Endothelial cell of umbilical vein (primary cell): ENCODE measurements around the gene PCDHGA6. TPM values are rescaled to one million over a fixed set of nuclear protein-coding genes. Genes with fewer than 3 reads are reported as not detected.
A peak's percentile ranks its signal among the peaks of the same experiment; 100 is the strongest.

ENCODE experiments used
- BruUV-seq: library from RNA; stranded (reverse); fragments of 400-500 nt; replicated peaks from 2 replicates; lab custom pipeline; 2021; lab: Mats Ljungman, UMichigan
- CTCF ChIA-PET: fragments of 300-600, 350-600 bp; sonication (Branson Sonifier 250); formaldehyde crosslinking; loops from one replicate; lab custom pipeline; 2021; ENCODE audit warnings: antibody characterized with exemption, inconsistent platforms; lab: Charles Lee
- POLR2A ChIA-PET: fragments of 300-600, 350-600 bp; sonication (Branson Sonifier 250); formaldehyde crosslinking; loops from one replicate; lab custom pipeline; 2021; ENCODE audit warnings: antibody characterized with exemption, inconsistent platforms; lab: Charles Lee
- DNase-seq: peaks from one replicate; pipeline ENCODE4 v3.0.0-alpha.2; 2011; ENCODE audit warnings: low read depth, low spot score
- FAIRE-seq: peaks from 2 replicates; lab custom pipeline; 2011; peaks lifted over from hg19 to GRCh38; lab: Jason Lieb, UNC
- H2AFZ ChIP-seq: 2 replicates; pipeline ENCODE4 v1.6.0; 2012; ENCODE audit warnings: low read depth, low read length, control low read depth, inconsistent platforms
- H3K27ac ChIP-seq: 2 replicates; pipeline ENCODE4 v1.5.1; 2011; ENCODE audit warnings: low read depth, mild to moderate bottlenecking, control low read depth, low read length, moderate library complexity; ENCODE audit not compliant: insufficient read depth
- H3K27me3 ChIP-seq, 2 experiments: 2 replicates each; pipeline versions ENCODE4 v1.6.0 to v1.6.1; 2011; ENCODE audit warnings: low read length in 2 of 2, mixed read lengths in 1 of 2; ENCODE audit not compliant: control insufficient read depth in 2 of 2, insufficient read depth in 2 of 2
- H3K36me3 ChIP-seq, 2 experiments: 2 replicates in 1 of 2; 3 replicates in 1 of 2; pipeline ENCODE4 v1.5.1; 2011; ENCODE audit warnings: low read length in 2 of 2, mild to moderate bottlenecking in 1 of 2, moderate library complexity in 1 of 2; ENCODE audit not compliant: control insufficient read depth in 2 of 2, insufficient read depth in 2 of 2; ENCODE audit errors: extremely low read depth in 1 of 2
- H3K4me1 ChIP-seq: 3 replicates; pipeline ENCODE4 v1.5.1; 2011; ENCODE audit warnings: mild to moderate bottlenecking, low read length; ENCODE audit not compliant: control insufficient read depth, insufficient read depth; ENCODE audit errors: extremely low read depth
- H3K4me2 ChIP-seq: 2 replicates; pipeline ENCODE4 v1.6.1; 2011; ENCODE audit warnings: low read length, control low read depth, mixed read lengths; ENCODE audit not compliant: insufficient read depth
- H3K4me3 ChIP-seq, 3 experiments: fragments of 200-600 bp in 1 of 3; sonication (generic), shearing (Covaris generic) in 1 of 3; replicated peaks in 1 of 3; 2 replicates each; pipeline ENCODE4 v1.5.1; 2011 to 2016; ENCODE audit warnings: control low read depth in 3 of 3, low read length in 3 of 3, mild to moderate bottlenecking in 2 of 3, inconsistent platforms in 1 of 3, low read depth in 1 of 3, moderate library complexity in 1 of 3; ENCODE audit not compliant: insufficient read depth in 1 of 3
- H3K79me2 ChIP-seq: 2 replicates; pipeline ENCODE4 v1.6.0; 2012; ENCODE audit warnings: low read length, inconsistent platforms; ENCODE audit not compliant: control insufficient read depth, insufficient read depth
- H3K9ac ChIP-seq: replicated peaks from 2 replicates; pipeline ENCODE3; 2011; ENCODE audit warnings: low read length, control low read depth; ENCODE audit not compliant: insufficient read depth; ENCODE audit errors: extremely low read depth
- H3K9me1 ChIP-seq: replicated peaks from 3 replicates; pipeline ENCODE4 v1.6.0; 2011; ENCODE audit warnings: mild to moderate bottlenecking, low read length; ENCODE audit not compliant: control insufficient read depth, insufficient read depth; ENCODE audit errors: extremely low read depth
- H3K9me3 ChIP-seq: replicated peaks from 2 replicates; pipeline ENCODE4 v1.5.1; 2012; ENCODE audit warnings: low read length, inconsistent platforms; ENCODE audit not compliant: control insufficient read depth, insufficient read depth
- H4K20me1 ChIP-seq: replicated peaks from 2 replicates; pipeline ENCODE3; 2011; ENCODE audit warnings: mild to moderate bottlenecking, low read length; ENCODE audit not compliant: control insufficient read depth, insufficient read depth; ENCODE audit errors: extremely low read depth
- EZH2 ChIP-seq: IDR thresholded peaks from 2 replicates; pipeline ENCODE4 v1.6.1; 2012; ENCODE audit warnings: borderline replicate concordance, low read depth, mild to moderate bottlenecking, moderate library complexity, low read length, inconsistent platforms; ENCODE audit not compliant: severe bottlenecking
- FOS ChIP-seq: IDR thresholded peaks from 2 replicates; pipeline ENCODE4 v1.6.1; 2011; ENCODE audit warnings: mild to moderate bottlenecking, low read length, moderate library complexity, borderline replicate concordance; ENCODE audit not compliant: insufficient read depth
- GATA2 ChIP-seq: IDR thresholded peaks from 2 replicates; pipeline ENCODE4 v1.7.0; 2011; ENCODE audit warnings: low read depth, mild to moderate bottlenecking, moderate library complexity, mixed read lengths, low read length; ENCODE audit not compliant: insufficient read length, insufficient read depth
- JUN ChIP-seq: IDR thresholded peaks from 2 replicates; pipeline ENCODE4 v1.6.1; 2011; ENCODE audit warnings: borderline replicate concordance, low read depth; ENCODE audit not compliant: insufficient read length, insufficient read depth
- MYC ChIP-seq: IDR thresholded peaks from one replicate; pipeline ENCODE4 v1.6.1; 2011; ENCODE audit warnings: mild to moderate bottlenecking, low read depth, low read length
- POLR2A ChIP-seq: IDR thresholded peaks from 2 replicates; pipeline ENCODE4 v1.6.1; 2012; ENCODE audit warnings: low read depth, mild to moderate bottlenecking, control low read depth, low read length
- POLR2AphosphoS5 ChIP-seq: IDR thresholded peaks from 2 replicates; pipeline ENCODE4 v1.6.1; 2012; ENCODE audit warnings: low read depth, mild to moderate bottlenecking, control low read depth, low read length, moderate library complexity; ENCODE audit not compliant: insufficient read depth
- dilution Hi-C: fragments of 300-500 bp; cut with MboI; formaldehyde crosslinking; loops from one replicate; pipeline ENCODE4 v1.15.0; 2019; ENCODE audit warnings: low sequenced_read_pairs; ENCODE audit not compliant: extremely low pct_ligation_motif_present
- intact Hi-C: fragments of 100-400 bp; cut with micrococcal nuclease; formaldehyde crosslinking; loops from one replicate; pipeline ENCODE4 v1.10.0; 2022
- polyA plus RNA-seq, 4 experiments: library from polyadenylated mRNA; depleted of rRNA in 3 of 4; stranded (reverse) in 3 of 4; unstranded in 1 of 4; fragments of >200 nt; gene quantifications; 2 replicates each; pipeline versions ENCODE4 v1.2.1 to v1.2.3, GENCODE V29; 2011 to 2012; ENCODE audit warnings: missing spikeins in 1 of 4
- total RNA-seq: library from RNA; stranded (reverse); gene quantifications from 2 replicates; pipeline ENCODE4 v1.2.3, GENCODE V29; 2021
- TF ChIP-seq, protein P1 (sequence below): IDR thresholded peaks from 2 replicates; pipeline ENCODE4 v1.6.1; 2011; ENCODE audit not compliant: insufficient read depth, insufficient read length
- TF ChIP-seq, protein P2 (sequence below), 2 donors: IDR thresholded peaks; 1 replicate in 1 of 2; 2 replicates in 1 of 2; pipeline ENCODE4 v1.5.1; 2011; ENCODE audit warnings: low read length in 2 of 2, mild to moderate bottlenecking in 2 of 2, moderate library complexity in 2 of 2, control low read depth in 1 of 2, inconsistent platforms in 1 of 2, low read depth in 1 of 2; ENCODE audit not compliant: insufficient read depth in 1 of 2; ENCODE audit errors: extremely low read depth in 1 of 2

Gene PCDHGA6
- total and polyA plus RNA-seq, 2 donors (not counting 3 experiments of a cell fraction or from before 2014, with no cell fraction given) = 2.6 to 2.7 TPM

DNA sequence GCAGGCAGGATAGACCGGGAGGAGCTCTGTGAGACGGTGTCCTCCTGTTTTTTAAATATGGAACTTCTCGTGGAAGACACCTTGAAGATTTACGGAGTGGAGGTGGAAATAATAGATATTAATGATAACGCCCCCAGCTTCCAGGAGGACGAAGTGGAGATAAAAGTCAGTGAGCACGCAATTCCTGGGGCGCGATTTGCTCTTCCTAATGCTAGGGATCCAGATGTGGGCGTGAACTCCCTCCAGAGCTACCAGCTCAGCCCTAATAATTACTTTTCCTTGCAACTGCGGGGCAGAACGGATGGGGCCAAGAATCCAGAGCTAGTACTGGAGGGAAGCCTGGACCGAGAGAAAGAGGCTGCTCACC is 47.8 kb downstream of the PCDHGA6 start:
- Histone ChIP-seq H2AFZ (peak overlapping the region; percentile 84), H3K4me2 (peak overlapping the region; percentile 90), H3K4me1 (peaks cover 15% of the 10 kb centered on the region), H3K9ac (no peak overlapping the region), H3K36me3 (no peaks in the 10 kb centered on the region), H3K79me2 (no peaks in the 10 kb centered on the region), H3K9me1 (no peaks in the 10 kb centered on the region), H4K20me1 (no peaks in the 10 kb centered on the region), H3K27ac (no peak overlapping the region), H3K27me3 (peaks cover 38 to 84% of the 10 kb centered on the region in 2 experiments), H3K4me3 (peak overlapping the region; percentile 39 to 83 (median 66)), H3K9me3 (peaks cover 8% of the 10 kb centered on the region)
- no peak for FAIRE-seq
- intact Hi-C loops (loop anchor here (1.0 to 5.0 kb wide), 4 partner anchors 9 to 103 kb away; partner anchors contain the start of genes PCDHGA12, PCDHGA6 and PCDHGB3), dilution Hi-C loops (no loop called here)
- TF ChIP-seq GATA2 (no peak), EZH2 (no peak), FOS (no peak), POLR2A (no peak), JUN (no peak), POLR2AphosphoS5 (no peak), MYC (no peak)
- TF ChIP-seq, protein P1, sequence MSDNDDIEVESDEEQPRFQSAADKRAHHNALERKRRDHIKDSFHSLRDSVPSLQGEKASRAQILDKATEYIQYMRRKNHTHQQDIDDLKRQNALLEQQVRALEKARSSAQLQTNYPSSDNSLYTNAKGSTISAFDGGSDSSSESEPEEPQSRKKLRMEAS = no peak
- TF ChIP-seq, protein P2, sequence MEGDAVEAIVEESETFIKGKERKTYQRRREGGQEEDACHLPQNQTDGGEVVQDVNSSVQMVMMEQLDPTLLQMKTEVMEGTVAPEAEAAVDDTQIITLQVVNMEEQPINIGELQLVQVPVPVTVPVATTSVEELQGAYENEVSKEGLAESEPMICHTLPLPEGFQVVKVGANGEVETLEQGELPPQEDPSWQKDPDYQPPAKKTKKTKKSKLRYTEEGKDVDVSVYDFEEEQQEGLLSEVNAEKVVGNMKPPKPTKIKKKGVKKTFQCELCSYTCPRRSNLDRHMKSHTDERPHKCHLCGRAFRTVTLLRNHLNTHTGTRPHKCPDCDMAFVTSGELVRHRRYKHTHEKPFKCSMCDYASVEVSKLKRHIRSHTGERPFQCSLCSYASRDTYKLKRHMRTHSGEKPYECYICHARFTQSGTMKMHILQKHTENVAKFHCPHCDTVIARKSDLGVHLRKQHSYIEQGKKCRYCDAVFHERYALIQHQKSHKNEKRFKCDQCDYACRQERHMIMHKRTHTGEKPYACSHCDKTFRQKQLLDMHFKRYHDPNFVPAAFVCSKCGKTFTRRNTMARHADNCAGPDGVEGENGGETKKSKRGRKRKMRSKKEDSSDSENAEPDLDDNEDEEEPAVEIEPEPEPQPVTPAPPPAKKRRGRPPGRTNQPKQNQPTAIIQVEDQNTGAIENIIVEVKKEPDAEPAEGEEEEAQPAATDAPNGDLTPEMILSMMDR (IDR thresholded peaks at IDR 0.05; ENCODE audit: extremely low read depth in 1 of 2, insufficient read depth in 1 of 2, low read depth in 1 of 2, low read length in 2 of 2) = no peak
- ChIA-PET POLR2A (interaction anchor here (1.9 to 2.2 kb wide), 2 partner anchors 9 to 137 kb away, joined by 8 read pairs; partner anchors contain the start of gene PCDHGA12), CTCF (interaction anchor here (0.6 to 11.3 kb wide), 40 partner anchors 9 to 212 kb away, joined by 3 to 335 read pairs (median 6); partner anchors contain the start of genes DIAPH1, PCDHB12, PCDHGA1 and PCDHGA10)
- BruUV-seq = no TSS peak
- DNase-seq = no peak
